Measurements from ENCODE around the gene ADI1. TPM values are rescaled to one million over a fixed set of nuclear protein-coding genes. Genes with fewer than 3 reads are reported as not detected.

The ADI1 gene
- total RNA-seq, 2 donors from 2014 or later: 27.0 to 33.0 TPM

DNA sequence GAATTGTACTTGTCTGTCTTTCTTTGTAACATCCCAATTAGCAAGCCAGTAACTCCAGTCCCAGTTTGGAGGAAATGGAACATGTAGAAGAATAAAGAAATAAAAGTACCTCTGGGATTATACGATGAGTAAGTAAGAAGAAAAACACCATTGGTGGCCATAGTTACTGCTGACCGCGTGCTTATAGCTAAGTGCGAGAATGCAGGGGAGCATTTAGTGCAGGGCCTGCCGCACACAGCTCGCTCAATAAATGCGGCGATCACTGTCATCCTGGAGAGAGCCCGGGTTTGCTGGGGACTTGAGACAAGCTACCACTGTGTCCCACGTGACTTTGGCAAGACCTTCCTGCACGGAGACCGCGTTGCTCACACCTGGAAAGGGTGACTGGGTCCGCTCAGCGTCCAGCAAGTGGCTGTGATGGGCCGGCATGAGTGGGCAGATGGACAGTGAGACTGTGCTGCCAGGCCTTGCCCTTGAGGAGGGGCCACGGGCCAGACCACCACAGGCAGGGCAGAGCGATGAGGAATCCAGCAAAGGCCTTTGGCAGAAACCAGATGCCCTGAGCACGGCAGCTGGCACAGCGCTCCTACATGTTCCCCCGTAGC, 54.8 kb downstream of the ADI1 start:
- peaks cover 6% of the 10 kb centered on the region for H3K4me1 Mint-ChIP-seq
- H3K4me3 Mint-ChIP-seq: no peak overlapping the region
- peaks cover 5% of the 10 kb centered on the region for H3K36me3 Mint-ChIP-seq (ENCODE audit: low read depth)
- no peak for ATAC-seq
- H3K27ac Mint-ChIP-seq: no peak overlapping the region
- DNase-seq: no peak
- no peaks in the 10 kb centered on the region for H3K27me3 Mint-ChIP-seq
- no peaks in the 10 kb centered on the region for H3K9me3 ChIP-seq (ENCODE audit: control insufficient read depth, low read length, poor library complexity, severe bottlenecking)

DNA sequence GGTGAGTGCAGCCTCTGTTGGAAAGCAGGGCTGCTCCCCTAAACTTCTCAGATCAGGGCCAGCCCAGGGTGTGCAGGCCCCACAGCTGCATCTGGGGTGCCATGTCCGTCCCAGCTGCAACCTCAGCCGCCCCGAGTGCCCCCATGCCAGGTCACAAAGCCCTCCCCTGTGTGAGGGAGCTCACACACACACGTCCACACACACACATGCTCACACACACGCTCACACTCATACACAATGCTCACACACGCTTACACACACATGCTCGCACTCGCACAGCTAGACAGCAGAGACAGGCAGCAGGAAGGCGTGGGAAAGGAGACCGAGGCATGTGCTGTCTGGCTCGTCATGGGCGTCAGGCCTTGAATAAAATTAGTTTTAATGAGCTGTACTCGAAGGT, 55.4 kb downstream of the ADI1 start:
- no peak overlapping the region for H3K27ac Mint-ChIP-seq
- DNase-seq: no peak

DNA sequence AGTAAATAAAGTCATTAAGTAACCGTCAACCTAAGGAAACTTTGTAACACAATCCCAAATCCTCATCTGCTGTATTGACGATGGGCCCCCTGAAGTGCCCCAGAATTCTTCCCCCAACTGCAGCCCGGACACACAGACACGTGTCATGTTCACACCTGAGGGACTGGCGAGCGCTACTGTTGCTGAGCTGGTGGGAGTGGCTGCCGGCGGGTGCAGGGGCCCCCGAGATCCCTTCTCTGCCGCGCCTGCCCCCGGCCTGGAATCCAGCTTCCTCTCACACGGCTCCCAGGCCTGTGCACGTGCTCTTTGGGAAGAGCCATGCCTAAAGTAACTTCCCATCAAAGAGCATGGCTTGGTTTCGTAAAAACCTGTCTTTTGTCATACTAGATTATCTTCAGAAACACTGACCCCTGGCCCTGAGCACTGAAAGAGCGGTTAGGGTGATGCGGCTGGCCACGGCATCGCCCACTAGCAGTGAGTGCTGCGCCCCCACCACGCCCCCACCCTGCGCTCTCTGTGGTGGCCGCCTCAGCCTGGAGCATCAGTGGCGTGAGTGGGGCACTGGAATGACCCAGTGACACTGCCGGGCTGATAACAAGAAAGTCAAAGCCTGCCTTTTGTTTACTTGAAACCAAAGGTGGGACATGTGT, 56.0 kb downstream of the ADI1 start:
- DNase-seq (no peak), ATAC-seq (no peak)
- no peak overlapping the region for H3K27ac Mint-ChIP-seq
- peaks cover 6% of the 10 kb centered on the region for H3K4me1 Mint-ChIP-seq
- no peaks in the 10 kb centered on the region for H3K9me3 ChIP-seq (ENCODE audit: control insufficient read depth, low read length, poor library complexity, severe bottlenecking)
- H3K4me3 Mint-ChIP-seq: no peak overlapping the region
- H3K27me3 Mint-ChIP-seq: no peaks in the 10 kb centered on the region
- H3K36me3 Mint-ChIP-seq (ENCODE audit: low read depth): peaks cover 4% of the 10 kb centered on the region

More for the DNA sequence above, 55.4 kb downstream of the ADI1 start:
- ATAC-seq: no peak
- Mint-ChIP-seq H3K4me1 (peaks cover 6% of the 10 kb centered on the region), H3K36me3 (ENCODE audit: low read depth) (peaks cover 5% of the 10 kb centered on the region), H3K27me3 (no peaks in the 10 kb centered on the region), H3K4me3 (no peak overlapping the region)
- no peaks in the 10 kb centered on the region for H3K9me3 ChIP-seq (ENCODE audit: control insufficient read depth, low read length, poor library complexity, severe bottlenecking)

DNA sequence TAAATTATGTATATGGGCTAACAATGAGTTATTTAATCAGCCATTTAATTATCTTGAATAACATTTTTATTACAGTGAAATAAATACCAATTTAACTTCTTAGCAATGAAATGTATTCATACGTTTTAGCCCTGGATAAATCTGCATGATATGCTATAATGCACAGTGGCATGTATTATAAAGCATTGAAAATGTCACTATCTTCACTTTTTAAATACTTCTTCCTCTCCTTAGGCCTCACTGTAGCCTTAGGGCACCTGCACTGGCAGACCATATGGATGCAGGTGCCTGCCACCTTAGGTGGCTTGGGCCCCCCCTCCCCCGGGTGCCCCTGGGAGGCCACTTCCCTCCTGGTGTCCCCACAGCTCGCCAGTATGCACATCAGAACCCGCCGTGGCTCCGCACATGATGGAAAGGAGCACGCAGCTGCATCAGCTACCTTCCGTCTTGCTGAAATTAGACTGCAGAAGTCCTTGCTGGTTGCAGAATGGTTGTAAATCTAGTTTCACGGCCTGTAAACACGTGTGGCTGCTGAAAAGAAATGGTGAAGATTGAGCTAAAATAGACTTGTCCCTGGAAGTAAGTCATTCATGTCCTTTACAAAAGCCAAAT, 56.7 kb downstream of the ADI1 start:
- H3K9me3 ChIP-seq (ENCODE audit: control insufficient read depth, low read length, poor library complexity, severe bottlenecking): no peaks in the 10 kb centered on the region
- Mint-ChIP-seq H3K27me3 (no peaks in the 10 kb centered on the region), H3K27ac (no peak overlapping the region), H3K4me3 (no peak overlapping the region), H3K4me1 (peaks cover 6% of the 10 kb centered on the region), H3K36me3 (ENCODE audit: low read depth) (peaks cover 5% of the 10 kb centered on the region)
- ATAC-seq: no peak
- no peak for DNase-seq

DNA sequence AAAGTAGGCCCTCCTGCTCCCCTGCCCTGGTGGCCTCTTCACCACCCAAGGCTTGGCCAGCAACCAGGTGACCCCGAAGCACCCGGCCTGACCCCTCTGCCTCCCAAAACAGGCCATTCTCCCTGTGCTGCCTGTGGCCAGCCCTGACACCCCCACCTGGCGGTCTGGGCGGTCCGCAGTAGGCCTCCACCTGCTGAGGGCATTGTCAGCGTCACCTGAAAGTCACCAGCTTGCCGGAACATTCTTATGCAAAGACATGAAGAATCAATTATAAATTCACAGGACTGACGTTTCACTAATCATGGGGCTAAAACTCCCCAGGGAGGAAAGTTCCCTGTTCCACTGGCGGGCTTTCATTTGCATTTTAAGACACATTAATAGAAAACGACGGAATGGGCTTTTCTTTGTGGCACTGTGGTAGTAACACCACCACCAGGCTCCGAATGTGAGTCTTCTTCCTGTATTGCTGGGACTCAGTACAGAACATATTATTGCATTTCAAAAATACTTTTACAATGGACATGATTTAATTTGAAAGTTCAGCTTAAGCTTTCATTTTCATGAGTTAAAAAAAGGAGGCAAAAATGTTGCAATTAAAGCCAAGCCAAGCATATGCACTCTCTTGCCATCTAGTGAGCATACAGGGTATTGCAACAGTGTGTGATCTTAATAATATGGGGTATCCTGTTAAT, 57.4 kb downstream of the ADI1 start:
- H3K9me3 ChIP-seq (ENCODE audit: control insufficient read depth, low read length, poor library complexity, severe bottlenecking): no peaks in the 10 kb centered on the region
- peaks cover 5% of the 10 kb centered on the region for H3K36me3 Mint-ChIP-seq (ENCODE audit: low read depth)
- H3K27me3 Mint-ChIP-seq: no peaks in the 10 kb centered on the region
- ATAC-seq (peak; percentile 85), DNase-seq (peak in 1 of 3 donors; percentile 22)
- peaks cover 6% of the 10 kb centered on the region for H3K4me1 Mint-ChIP-seq
- peak overlapping the region; percentile 25 for H3K4me3 Mint-ChIP-seq
- H3K27ac Mint-ChIP-seq: peak overlapping the region; percentile 69

DNA sequence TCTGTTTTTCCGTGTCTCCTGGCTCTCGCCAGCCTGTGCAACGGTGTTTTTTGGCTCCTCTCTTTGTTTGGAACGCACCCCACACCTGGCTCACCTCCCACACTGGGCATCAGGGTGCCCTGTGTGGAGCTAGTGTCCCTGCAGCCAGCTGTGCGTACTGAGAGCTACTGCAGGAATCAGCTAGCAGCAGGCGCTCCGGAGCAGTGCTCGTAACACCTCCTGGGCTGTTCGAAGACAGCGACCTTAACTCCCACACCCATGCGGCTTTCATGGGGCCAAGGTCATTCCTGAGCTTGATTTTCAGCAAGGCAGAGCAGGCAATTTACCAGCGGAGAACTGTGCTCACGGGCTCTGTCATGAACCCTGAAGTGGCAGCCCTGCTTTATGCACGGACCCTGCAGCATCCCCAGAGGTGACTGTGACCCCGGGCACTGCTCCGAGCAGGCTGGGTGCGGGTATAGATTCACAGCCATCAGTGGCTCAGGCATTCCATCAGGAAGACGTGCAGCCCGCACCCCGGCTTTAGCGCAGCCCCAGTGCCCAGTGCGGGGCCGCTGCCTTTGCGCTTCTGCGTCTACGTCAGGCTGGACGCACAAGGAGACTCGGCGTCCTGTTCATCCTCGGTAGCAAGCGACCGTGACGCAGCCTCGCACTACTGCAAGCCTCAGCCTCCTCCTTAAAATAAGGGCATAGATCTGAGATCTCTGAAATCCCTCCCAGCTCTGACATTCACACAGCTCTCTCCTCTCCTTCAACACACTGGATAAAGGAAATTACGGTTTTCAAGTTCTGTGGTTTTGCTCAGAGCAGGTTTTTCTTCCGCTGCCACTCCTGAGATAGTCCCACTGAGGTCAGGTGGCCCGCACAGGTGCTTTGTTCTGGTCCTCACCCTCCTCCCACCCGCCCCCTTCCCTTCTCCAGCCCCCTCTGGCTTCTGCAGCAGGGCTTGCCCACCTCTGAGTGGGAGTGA, 58.2 kb downstream of the ADI1 start:
- Mint-ChIP-seq H3K36me3 (ENCODE audit: low read depth) (peaks cover 5% of the 10 kb centered on the region), H3K27ac (peak overlapping the region; percentile 69), H3K4me3 (no peak overlapping the region), H3K27me3 (no peaks in the 10 kb centered on the region), H3K4me1 (peaks cover 6% of the 10 kb centered on the region)
- no peaks in the 10 kb centered on the region for H3K9me3 ChIP-seq (ENCODE audit: control insufficient read depth, low read length, poor library complexity, severe bottlenecking)
- ATAC-seq (no peak), DNase-seq (no peak)

DNA sequence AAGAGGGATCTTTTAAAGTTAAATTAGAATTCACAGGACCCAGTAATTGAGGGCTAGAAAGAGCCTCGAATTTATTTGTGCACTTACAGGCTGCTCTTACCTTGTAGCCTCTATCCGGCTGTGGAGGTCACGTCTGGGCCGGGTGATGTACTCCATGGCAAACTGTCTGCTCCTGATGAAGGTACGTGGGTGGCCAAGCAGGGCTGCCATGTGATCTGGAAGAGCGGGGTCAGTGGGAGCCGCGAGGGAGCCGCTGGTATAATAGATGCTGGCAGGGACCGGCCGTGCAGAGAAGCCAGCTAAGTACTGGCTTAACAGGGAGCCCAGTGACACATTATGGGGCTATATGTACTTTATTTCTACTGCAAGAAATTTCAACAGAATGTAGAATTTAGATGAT, 59.2 kb downstream of the ADI1 start:
- no peaks in the 10 kb centered on the region for H3K9me3 ChIP-seq (ENCODE audit: control insufficient read depth, low read length, poor library complexity, severe bottlenecking)
- H3K36me3 Mint-ChIP-seq (ENCODE audit: low read depth): peaks cover 5% of the 10 kb centered on the region
- no peak overlapping the region for H3K27ac Mint-ChIP-seq
- H3K27me3 Mint-ChIP-seq: no peaks in the 10 kb centered on the region
- ATAC-seq: no peak
- peaks cover 12% of the 10 kb centered on the region for H3K4me1 Mint-ChIP-seq
- H3K4me3 Mint-ChIP-seq: no peak overlapping the region
- DNase-seq: no peak

DNA sequence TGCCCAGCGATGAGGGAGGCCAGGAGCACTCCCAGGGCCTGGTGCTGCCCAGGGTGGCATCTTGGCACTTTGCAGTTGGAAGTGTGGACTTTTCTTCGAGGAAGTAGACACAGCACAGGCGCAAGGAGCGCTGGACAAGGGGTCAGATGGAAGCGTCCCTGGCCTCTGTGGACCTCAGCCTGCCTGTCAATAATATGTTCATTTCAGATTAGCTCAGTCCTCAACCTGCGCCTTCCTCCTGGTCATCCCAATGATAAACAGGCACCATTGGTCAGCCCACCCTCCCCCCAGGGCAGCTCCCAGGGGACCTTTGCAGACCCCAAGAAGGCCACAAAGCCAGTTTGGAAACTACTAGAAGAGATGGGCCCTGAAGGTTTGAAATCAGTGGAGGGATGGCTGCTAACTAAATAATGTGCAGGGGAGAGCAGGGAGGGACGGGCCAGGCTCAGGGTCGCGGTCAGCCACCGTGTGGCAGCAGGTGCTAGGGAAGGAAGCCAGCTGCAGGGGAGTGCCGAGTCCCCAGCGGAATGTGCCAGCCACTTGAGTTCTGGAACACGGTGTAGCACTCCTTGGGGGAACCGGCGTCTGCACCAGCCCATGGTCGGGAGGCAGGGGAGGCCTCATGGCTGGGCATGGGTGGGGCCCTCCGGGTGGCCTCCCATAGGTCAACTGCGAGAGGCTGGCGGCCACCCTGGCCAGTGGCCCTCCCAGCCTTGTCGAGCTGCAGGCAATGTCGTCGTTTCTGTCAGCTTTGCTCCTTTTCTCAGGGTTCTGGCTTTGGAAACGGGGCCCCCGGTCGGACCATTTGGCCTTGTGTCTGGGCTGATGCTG, 59.9 kb downstream of the ADI1 start:
- DNase-seq: no peak
- ATAC-seq: no peak
- H3K9me3 ChIP-seq (ENCODE audit: control insufficient read depth, low read length, poor library complexity, severe bottlenecking): no peaks in the 10 kb centered on the region
- no peaks in the 10 kb centered on the region for H3K27me3 Mint-ChIP-seq
- no peak overlapping the region for H3K4me3 Mint-ChIP-seq
- H3K4me1 Mint-ChIP-seq: peaks cover 12% of the 10 kb centered on the region
- peak overlapping the region; percentile 49 for H3K27ac Mint-ChIP-seq
- peaks cover 5% of the 10 kb centered on the region for H3K36me3 Mint-ChIP-seq (ENCODE audit: low read depth)

DNA sequence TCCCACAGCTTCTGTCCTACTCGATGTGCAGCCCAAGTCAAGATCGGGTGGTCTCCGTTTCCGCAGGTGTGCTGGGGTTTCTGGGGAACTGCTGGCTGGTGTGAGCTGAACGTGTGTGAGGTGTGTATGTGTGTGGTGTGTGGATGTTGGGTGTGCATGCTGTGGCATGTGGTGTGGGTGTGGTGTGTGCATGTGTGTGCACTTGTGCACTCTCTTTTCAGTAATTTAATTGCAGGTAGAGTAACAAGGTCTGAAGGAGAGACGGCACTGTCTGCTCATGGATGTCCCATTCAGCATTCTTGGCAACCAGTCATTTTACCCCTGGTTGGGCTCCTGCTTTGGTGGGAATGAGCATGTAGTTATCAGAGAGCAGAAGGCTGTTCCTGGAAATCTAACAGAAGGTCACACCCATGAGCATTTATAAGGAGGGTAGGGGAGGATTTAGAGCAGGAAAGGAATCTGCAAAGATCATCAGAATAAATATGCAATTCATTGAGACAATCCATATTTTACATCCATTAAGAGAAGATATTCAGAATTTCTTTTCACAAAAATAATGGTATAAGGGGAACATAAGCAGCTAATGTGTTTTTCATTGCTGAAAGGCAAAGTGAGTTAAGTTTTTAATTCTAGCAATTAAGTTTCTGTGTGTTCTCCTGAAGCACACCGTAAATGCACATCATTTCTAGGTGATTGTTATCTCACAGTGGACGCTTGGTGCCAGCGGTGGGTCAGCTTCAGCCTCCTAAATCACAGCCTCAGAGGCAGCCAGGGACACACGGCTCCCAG, 60.7 kb downstream of the ADI1 start:
- Mint-ChIP-seq H3K4me3 (no peak overlapping the region), H3K27me3 (no peaks in the 10 kb centered on the region), H3K36me3 (ENCODE audit: low read depth) (peaks cover 2% of the 10 kb centered on the region), H3K27ac (peak overlapping the region; percentile 49), H3K4me1 (peaks cover 12% of the 10 kb centered on the region)
- ATAC-seq (no peak), DNase-seq (no peak)
- H3K9me3 ChIP-seq (ENCODE audit: control insufficient read depth, low read length, poor library complexity, severe bottlenecking): no peaks in the 10 kb centered on the region

DNA sequence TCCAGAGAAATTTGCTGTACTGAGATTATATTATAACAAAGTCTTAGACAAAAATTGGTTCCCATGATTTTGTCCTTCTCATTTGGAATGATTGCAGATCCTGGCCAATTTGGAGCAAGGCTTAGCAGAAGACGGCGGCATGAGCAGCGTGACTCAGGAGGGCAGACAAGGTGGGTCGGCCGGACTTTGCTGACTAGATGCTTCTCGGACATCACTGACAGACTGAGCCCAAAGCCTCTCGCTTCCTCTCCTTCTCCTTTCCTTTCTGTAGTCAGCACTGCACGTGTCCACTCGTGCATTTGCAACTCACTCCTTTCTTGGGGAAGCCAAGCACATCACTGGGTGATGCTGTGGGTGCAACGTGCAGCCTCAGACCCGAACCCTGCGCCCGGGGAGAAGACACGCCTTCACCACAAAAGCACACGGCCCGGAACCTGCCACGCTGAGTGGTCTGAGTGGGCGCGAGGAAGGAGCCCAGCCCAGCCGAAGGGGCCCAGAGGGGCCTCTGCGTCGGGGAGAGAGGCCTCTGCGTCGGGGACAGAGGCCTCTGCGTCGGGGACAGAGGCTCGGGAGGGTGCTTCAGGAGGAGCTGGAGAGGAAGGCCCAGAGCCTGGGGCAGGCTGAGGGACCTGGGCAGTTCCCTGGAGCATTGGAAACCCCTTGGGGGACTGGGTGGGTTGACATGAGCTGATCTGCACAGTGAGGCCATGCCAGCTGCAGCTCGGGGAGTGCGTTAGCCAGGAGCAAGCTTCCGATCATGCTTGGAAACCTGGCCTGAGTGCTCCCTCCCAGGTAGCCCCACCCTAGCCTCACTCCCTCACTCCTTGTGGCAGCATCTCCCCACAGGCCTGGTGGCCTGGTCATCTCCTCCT, 61.6 kb downstream of the ADI1 start:
- peak overlapping the region; percentile 49 for H3K27ac Mint-ChIP-seq
- DNase-seq: no peak
- H3K4me3 Mint-ChIP-seq: no peak overlapping the region
- H3K36me3 Mint-ChIP-seq (ENCODE audit: low read depth): peaks cover 2% of the 10 kb centered on the region
- no peak for ATAC-seq
- peaks cover 12% of the 10 kb centered on the region for H3K4me1 Mint-ChIP-seq
- H3K9me3 ChIP-seq (ENCODE audit: control insufficient read depth, low read length, poor library complexity, severe bottlenecking): no peaks in the 10 kb centered on the region
- H3K27me3 Mint-ChIP-seq: no peaks in the 10 kb centered on the region

DNA sequence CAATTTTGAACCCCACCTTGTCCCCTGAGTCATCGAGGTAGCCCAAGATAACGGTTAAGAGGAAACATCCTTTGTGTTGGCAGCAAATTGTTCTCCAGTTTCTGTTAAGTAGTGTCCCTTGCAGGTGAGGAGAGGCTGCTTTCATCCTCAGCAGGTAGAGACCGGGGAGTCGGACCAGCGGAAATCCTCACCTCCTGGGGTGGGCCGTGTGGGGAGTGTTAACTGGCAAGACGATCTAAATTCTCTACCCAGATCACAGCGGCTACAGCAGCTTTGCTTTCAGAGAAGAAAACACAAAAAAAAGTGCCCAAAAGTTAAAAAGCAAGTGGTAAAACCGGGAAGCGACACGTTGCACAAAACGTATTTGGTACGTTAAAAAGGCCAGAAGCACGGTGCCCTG, 63.2 kb downstream of the ADI1 start:
- ATAC-seq (no peak), DNase-seq (no peak)
- no peak overlapping the region for H3K27ac Mint-ChIP-seq
- peaks cover 2% of the 10 kb centered on the region for H3K36me3 Mint-ChIP-seq (ENCODE audit: low read depth)
- no peak overlapping the region for H3K4me3 Mint-ChIP-seq
- H3K27me3 Mint-ChIP-seq: no peaks in the 10 kb centered on the region
- H3K4me1 Mint-ChIP-seq: peaks cover 9% of the 10 kb centered on the region
- H3K9me3 ChIP-seq (ENCODE audit: control insufficient read depth, low read length, poor library complexity, severe bottlenecking): no peaks in the 10 kb centered on the region

Measured in T-helper 17 cell (primary cell).